ENCODE data around the gene ERC2. TPM values are rescaled to one million over a fixed set of nuclear protein-coding genes. Genes with fewer than 3 reads are reported as not detected.

Gene ERC2
- 0.16 TPM in 1 of 2 replicates, not detected in the other for total RNA-seq

DNA sequence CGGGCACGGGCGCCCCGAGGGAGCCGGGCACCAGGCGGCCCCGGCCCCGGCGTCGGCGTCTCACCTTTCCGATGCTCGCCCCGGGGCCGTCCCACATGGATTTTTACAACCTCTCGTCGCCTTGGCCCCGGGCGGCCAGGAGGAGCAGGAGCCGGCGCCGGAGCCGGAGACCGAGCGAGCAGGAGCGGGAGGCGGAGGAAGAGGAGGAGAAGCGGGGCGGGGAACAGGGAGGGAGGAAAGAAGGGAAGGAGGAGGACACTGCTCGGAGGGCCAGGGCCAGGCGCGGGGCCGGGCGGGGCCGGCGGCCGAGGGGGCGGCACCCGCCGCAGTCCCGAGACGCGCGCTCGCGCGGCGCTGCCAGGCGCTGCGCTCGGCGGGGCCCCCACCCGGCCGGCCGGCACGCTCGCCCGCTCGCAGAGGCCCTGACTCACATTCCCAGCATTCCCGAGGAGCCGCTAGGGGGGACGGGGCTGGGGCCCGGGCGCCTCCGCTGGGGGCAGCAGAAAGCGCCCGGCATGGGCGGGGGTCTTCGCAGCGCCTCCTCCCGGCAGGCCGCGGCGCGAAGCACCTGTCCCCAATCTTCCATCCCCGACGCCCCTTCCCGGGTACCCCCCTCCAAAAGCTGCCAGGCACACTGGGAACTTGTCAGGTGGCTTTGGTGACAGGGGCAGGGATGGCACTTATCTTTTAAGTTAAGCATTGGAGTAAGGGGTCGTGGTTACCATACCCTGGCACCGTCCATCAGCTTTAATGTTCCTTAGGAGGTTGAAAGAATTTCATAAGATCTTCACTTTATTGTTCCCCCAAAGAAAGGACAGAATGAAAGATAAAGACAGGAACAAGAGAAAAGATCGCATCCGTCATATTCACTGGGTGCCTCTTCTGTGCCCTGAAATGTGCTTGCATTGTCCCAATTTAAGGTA, at the start of gene ERC2:
Gene ERC2 (minus strand): TSS at position 284 of the 923 bp plus-strand sequence.

DNA sequence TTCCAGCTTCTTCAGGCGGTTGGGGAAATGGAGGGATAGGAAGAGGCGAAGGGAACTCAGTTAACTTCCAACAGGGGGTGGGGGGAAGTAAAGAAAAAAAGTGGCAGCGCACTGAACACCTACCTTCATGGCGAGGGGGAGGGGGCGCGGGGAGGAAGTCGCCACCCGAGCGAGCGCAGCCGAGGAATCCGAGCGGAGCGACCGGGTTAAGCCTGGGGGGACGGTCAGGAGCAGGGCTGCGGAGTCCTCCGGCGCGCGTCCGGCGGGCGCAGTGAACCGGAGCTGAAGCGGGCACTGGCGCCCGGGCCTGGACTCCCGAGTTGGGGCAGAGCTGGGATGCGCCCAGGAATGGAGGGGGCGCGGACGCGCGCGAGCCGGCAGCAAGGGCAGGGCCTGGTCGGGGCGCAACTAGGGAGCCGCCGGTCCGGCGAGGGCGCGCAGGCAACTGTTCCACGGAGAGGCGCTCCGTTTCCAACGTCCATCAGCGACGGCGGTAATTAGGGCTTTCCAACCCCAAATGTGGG, 981.3 kb downstream of the ERC2 start, which contains the start of gene WNT5A:
Gene WNT5A (minus strand): TSS at position 450 of the 524 bp plus-strand sequence. CDS start 321 bp downstream, at position 129.

Other genes with a start within 250 kb of the ERC2 start
- 17.5 and 21.6 TPM in 2 replicates for gene CCDC66, start 88.7 kb upstream of the ERC2 start, total RNA-seq
- gene TASOR, start 214.8 kb upstream of the ERC2 start, total RNA-seq = 77.2 and 79.9 TPM in 2 replicates